Kidney tubule cell (primary cell): ENCODE data around the gene KSR1.

ENCODE experiments used
- DNase-seq: peaks from one replicate; pipeline ENCODE4 v3.0.0-alpha.2; 2018; ENCODE audit warnings: low spot score

KSR1 gene

DNA sequence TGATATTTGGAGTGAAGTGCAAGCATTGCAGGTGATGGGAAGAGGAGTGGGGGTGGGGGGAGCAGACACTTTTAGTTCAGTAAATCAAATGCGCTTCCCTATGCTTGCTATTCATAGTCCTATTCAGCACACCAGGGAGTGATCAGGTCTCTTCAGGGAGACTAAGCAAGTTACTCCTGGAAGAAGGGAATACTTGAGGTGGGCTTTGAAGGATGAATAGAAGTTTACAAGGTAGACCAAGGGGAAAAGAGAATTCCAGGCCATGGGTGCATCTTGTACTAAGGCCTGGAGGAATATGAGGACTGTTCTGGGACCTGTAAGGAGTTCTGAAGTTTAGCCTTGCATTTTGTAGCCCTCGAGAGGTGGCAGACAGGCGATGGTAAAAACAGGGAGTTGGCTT, 134.6 kb downstream of the KSR1 start:
- DNase-seq, result no peak

DNA sequence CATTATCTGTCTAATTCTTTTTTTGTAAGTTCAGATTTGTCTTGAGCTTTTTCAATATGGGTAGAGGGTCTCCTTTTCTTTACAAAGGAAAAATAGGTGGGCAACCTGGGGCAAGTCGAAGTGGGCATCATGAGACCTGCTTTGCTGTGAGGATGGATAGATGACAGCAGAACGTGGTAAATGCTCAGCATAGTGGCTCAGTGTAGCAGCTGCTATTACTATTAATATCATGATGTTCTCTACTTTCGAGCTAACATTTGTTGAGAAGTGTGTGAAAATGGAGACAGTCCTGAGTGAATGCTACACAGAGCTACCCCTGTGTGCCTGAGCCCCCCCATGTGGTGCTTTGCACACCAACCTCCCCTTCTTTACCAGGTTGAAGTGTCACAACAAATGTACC, 135.7 kb downstream of the KSR1 start:
- no peak for DNase-seq

DNA sequence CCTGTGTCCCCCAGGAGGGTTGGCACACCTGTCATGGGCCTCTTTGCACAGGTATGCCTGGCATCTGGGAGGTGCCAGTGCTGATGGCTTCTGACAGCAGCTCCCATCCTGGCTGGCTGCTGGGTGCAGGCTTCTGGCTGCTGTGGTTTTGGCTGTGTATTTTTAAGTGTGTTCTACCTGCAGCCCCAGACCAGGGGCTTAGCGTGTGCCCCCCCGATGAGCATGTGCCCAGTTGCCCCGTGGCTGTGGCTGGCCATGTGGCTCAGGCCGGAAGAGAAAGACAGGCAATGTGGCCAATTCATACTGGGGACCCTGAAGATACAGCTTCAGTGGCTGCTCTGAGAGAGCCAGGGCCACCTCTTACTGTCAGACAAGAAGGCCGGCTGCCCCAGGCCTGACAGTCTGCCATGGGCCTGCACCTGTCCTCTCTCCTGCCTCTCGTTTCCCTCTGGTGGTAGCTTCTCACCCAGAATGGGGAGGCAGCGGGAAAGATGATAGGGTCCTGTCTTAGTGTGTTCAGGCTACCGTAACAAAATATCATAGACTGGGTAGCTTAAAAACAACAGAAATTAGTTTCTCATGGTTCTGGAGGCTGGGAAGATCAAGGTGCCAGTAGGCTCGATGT, 137.1 kb downstream of the KSR1 start:
- no peak for DNase-seq

DNA sequence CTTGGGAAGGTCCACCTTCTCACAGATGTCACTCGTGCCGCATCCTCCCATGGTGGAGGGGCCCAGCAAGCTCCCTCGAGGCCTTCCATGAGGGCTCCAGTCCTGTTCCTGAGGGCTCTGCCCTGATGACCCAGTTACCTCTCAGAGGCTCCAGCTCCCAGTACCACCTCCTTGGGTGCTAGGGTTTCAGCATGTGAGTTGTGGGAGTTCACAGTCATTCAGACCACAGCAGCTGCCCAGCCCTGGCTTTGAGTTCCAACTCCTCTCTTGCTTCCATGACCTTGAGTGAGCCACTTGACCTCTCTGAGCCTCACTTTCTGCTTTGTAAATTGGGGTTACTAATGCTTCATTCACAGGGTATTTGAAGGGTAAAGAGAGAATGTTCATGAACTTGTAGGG, 137.6 kb downstream of the KSR1 start:
- DNase-seq, result no peak

DNA sequence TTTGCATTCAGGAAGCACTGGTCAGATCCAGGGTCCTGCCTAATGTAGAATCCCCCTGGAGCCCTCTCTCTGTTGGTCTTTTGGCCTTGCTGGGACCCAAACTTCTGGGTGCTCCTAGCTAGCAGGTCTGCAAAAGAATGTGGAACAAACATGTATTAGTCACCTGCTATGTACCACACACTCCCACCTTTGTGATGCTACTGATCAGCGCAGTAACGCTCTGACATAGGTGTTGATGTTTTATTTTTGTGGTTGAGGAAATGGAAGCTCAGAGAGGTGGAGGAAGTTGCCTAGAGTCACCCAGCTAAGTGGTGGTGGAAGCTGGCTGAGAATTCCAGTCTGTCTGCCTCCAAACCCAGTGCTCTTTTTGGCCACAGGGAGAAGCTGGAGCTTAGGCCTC, 139.0 kb downstream of the KSR1 start:
- DNase-seq, result no peak

DNA sequence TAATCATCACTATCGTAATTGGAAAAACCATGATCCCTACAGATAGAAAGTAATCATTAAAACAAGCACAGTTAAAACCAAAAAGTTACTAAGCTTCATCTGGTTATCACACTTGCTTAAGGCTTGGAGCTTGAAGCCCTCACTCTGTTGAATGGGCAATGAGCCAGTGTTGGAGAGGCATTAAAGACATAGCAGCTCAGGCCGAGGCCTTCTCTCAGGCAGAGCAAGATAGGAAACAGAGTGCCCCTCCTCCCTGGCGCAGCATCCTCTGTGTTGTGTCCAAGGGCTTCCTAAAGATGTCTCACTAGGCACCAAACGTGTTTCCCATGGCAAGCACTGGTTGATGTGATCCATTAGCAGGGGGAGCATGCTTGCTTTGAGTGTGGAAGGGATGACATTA, 139.8 kb downstream of the KSR1 start:
- no peak for DNase-seq

DNA sequence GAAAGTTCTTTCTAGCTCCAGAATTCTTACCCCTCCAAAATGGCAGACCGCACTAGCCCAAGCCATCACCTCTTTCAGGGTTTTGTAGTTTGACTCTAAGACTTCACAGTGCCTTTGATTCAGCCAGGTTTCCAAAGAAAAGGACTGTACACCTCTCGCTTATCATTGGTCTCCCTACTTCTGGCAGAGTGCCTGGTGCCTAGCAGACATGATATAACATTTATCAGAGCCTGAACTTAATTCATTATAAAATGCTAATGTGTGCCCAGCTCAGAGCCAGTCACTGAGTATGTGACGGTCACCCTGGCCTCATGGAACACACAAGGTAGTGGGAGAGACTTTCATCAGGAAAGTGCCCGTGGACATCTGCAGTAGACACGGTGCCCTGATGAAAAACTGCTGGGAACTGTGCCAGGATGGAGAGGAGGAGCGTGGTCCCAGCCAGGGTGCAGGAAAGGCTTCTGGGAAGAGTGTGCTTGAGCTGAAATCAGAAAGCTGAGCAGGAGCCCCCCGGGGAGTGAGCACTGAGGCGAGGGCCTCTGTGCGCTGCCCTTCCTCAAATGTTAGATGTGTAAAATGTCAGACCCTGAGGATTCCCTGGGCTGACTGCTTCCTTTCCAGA, 140.4 kb downstream of the KSR1 start:
- no peak for DNase-seq

DNA sequence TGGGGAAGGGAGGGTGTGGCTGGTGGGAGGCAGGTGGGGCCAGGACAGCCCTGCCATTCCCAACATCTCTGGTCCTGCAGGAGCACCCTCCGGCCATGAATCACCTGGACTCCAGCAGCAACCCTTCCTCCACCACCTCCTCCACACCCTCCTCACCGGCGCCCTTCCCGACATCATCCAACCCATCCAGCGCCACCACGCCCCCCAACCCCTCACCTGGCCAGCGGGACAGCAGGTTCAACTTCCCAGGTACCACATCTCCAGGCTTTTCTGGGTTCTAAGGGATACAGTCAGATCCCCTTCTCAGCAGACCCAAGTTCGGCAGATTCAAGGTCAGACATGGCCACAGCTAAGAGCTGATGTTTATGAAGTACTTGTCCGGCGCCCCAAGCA, 140.9 kb downstream of the KSR1 start:
- DNase-seq, result no peak

DNA sequence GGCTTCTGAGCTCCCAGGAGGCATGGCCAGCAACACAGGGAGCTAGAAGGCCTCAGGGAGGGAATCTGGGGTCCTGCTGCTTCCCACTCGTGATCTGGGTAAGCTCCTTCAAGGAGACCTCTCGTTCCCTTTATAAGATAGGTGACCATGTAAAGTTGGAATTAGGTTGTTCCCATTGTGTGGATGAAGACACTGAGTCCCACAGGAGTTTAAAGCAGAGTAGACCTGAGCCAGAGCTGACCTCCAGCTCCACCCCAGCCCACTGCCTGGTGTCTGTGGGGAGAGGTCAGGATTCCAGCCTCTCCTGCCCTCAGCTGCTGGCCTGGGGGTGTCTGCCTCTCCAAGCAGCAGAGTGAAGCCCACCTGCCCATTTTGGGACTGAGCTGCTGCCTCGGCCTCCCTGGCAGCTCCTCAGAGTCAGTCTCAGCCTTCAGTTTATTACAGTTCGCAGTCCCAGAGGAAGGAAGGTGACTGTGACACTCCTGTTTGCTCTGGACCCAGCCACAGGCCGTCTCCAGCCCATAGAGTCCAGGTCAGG, 141.6 kb downstream of the KSR1 start:
- DNase-seq, result no peak

DNA sequence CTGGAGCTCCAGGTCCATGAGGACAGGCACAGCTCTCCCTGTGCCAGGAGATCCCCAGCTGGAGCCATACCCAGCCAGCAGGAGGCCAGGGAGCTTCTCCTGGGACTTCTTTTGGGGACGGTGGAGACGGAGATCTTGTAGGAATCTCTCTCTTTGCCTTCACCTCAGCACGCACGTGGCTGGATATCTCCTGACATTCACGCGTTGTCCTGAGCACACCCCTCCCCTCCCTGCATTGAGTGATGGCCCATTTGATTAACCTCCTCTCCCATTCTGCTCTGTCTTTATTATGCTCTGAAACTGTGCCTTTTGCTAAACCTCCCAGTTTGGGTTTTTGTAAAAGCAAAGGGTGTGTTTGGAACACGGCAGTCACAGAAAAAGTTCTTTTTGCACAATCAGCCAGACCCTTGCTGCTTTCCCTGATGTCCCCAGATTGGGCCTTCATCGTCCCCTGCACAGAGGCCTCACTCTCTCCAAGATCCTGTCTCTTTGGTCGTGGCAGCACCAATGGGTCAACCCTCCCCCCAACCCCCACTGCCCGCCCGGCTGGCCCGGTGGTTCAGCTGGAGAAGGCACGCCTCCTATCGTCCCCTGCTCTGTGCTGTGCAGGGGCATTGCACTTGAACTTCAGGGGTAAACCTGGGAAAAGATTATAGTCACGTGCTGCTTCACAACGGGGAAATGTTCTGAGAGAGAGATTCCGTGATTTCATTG, 142.2 kb downstream of the KSR1 start:
- DNase-seq, result no peak

DNA sequence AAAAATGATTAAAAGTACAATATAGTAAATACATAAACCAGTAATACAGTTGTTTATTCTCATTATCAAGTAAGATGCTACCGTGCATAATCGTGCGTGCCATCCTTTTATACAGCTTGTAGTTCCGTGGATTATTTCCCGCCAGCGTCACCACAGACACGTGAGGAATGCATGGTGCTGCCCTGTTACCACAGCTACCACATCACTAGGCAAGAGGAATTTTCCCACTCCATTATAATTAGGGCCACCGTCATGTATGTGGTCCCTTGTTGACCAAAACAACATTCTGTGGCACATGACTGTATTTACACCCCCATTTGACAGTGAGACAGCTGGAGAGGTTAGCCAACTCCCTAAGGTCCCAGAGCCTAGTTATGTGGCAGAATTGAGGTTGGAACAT, 144.2 kb downstream of the KSR1 start:
- DNase-seq, result peak; percentile 56

DNA sequence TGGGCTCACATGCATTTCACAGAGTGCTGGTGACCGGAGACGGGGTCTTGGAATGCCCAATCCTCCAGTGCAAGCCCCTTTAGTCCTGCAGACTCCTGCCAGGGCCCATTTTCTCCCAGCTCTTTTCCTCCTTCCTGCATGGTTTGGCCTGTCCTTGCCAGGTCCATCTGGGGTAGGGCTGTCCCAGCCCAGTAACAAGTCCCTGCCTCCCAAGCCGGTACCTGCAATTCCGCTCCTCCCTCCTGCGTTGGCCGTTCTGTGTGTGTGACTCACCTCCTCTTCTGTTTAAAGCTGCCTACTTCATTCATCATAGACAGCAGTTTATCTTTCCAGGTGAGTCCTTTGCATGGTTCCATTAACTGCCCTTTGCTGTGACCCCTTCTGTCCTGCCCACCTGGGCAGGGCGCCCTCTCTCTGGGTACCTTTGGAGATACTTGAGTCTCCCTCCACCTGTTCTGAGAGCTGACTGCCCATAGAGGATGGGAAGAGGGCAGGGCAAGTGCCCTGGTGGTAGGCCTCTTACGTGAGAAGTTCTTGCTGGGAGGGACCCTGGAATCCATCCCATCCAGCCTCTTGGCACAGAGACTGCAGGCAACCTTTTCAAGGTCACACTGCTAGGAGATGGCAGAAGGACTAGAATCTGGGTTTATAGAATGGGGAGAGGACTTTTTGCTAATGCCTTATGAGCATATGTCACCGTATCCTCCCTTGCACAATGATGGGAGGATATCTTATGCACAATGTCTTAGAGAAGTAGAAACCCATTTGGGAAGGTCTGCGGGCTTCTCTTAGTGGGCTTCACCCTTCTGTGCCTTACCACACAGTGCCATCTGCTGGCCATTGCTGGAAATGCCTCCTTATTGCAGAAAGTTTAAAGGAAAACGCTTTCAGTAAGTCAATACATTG, 145.1 kb downstream of the KSR1 start:
- DNase-seq, result peak; percentile 70

DNA sequence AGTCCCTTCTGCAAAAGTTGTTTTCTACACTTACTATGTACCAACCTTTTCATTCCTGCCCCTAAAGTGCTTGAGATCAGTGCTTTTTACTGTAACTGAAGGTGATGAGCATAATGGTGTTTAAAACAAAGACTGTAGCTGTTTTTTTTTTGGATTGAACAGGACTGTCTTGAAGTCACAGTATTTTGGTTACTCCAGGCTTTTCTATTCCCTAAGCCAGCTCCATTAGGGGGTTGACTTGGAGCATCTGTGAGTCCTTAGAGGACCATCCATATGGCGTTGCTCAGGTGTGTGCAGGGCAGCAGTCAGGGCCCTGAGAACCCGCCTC, 145.7 kb downstream of the KSR1 start:
- DNase-seq, result no peak

DNA sequence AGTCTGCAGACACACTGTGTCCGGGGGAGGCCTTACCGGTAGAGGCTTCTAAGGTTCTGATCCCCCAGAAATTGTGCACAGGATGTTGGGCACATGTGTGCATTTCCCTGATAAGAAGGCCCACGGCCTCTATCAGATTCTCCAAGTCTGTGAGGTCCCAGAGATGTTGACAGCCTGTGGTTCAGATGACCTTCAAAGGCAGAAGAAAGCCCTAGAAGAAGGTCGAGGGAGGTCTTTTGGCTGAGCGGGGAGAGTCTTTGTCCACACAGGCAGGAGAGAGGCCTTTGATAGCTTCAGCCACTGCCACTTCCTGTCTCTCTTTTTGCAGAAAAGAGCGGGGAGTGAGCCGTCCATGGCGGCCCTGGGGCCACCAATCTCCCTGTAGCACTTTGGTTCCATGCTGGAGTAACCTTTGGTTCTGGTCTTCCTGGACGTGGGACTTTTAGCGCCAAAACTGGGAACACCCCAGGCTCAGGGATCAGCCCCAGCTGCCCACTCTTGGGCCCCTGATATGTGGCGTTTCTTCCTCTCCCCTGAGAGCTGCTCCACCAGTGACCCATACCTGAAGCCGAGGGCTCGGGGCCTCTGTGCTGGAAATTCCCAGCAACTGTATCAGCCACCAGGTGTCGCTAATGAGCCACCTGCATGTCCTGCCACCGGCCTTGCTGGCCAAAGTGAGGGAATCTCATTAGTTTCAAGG, 146.6 kb downstream of the KSR1 start:
- peak; percentile 75 for DNase-seq

DNA sequence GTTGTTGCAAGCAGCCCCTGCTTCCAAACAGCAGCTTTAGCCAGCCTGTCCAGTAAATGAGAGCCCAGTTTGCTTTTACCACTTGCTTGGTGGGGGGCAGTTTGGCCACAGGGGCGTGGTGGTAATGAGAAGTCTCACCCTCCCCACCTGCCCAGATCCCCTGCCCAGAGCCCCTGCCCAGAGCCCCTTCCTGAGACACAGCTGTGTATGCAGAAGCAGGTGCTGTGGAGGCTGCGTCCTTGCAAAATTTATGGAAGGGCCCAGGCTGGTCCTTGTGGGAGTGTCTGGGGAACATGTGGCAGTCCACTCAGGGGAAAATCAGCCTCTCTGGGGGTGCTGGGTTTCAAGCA, 147.1 kb downstream of the KSR1 start:
- DNase-seq, result no peak

DNA sequence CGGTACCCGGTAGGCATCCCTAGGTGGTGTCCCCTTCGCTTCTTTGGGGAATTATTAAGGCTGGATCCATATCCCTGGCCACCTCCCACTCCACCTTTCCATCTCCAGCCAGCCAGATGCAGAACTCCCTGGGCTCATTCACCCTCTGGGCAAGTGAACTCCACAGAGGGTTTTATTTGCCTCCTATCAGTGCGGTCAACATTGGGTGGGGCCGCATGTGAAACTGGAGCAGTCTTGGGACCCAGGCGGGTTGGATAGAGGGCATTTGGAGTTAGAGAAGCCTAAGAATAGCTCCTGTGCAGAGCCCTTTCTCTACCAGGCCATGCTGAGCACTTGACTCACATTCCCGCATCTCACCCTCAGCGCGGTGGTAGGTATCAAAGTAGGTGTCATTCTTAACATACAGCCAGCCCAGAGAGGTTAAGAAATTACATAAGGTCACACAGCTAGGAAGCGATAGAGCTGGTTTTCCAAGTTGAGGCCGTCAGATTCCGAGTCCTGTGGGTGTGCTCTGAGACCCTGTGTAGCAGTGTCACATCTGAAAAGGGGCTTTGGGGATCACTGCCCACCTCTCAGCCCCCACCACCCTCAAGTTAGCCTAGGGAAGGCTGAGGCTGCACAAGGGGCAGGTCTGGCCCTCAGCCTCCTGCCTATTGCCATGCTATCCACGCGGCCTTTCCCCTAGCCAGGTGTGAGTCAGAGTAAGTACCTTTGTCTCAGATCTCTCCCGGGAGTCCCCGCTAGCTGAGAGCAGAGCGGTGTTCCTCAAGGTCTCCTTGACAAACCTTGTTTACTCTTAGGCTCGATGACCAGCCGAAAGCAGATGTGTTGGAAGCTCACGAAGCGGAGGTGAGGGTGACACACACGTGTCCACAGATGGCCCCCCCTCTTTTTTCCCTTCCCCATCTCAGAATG, 147.9 kb downstream of the KSR1 start:
- peak; percentile 49 for DNase-seq

DNA sequence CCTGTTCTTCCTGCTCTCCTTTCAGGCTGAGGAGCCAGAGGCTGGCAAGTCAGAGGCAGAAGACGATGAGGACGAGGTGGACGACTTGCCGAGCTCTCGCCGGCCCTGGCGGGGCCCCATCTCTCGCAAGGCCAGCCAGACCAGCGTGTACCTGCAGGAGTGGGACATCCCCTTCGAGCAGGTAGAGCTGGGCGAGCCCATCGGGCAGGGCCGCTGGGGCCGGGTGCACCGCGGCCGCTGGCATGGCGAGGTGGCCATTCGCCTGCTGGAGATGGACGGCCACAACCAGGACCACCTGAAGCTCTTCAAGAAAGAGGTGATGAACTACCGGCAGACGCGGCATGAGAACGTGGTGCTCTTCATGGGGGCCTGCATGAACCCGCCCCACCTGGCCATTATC, 149.2 kb downstream of the KSR1 start:
- no peak for DNase-seq

DNA sequence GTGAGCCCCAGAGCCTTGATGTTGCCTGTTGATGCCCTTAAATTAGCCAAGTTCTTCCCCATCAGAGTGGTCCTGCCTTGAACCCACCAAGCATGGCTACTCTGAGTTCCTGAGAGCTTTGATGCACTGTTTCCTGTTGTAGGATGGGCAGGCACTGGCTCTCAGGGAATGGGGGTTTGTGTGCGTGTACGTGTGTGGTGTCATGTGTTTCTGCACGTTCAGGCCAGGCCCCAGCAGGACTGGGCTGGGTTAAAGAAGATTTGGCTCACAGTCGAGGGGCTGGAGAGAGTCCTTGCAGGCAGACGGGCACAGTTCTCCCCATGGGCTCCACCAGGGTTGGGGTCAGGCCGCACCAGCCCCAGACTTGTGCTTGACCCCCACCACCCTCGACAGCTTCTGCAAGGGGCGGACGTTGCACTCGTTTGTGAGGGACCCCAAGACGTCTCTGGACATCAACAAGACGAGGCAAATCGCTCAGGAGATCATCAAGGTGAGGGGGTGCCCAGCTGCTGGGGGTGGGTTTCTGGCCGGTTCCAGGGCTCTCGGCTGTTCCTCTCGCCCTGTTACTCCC, 151.4 kb downstream of the KSR1 start:
- no peak for DNase-seq

DNA sequence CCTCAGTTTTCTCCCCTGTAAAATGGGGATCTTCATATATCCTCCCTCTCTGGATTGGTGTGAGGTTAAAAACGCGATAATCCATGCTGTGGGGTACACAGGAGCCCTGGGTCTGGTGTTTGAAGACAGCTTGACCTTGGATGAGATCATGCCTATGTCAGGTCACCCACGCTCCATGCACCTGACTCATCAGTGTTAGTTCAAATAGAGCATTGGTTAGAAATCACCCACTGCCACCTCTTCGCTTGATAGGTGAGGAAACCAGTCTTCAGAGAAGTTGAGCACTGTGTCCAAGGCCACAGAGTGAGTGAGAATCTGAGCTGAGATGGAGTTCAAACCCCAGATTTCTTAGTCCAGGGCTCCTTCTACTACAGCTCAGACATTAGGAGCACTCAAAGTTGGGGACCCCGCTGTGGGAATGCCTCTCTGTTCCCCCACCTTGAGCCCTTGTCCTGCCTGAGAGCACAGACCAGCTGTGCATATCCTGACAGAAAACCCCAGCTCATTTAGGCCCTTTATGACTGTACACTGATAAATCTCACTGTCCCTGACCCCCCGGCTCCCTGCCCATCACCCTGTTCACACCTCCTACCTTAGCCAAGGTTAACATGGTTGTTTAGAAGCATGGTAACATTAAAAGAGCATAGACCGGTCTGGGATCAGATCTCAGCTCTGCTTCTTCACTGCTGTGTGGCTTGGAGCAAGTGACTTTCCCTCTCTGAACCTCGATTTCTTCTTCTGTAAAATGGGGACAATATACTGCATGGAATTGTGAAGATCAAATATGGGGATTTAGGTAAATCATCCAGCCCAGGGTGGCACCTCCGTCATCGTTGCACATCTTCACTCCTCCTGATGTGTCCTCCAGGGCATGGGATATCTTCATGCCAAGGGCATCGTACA, 152.3 kb downstream of the KSR1 start:
- DNase-seq, result peak; percentile 74
